Measurements from ENCODE around the gene FSHR. TPM values are rescaled to one million over a fixed set of nuclear protein-coding genes. Genes with fewer than 3 reads are reported as not detected.

FSHR gene
- total RNA-seq, 1 experiment from 2014 or later = not detected

DNA sequence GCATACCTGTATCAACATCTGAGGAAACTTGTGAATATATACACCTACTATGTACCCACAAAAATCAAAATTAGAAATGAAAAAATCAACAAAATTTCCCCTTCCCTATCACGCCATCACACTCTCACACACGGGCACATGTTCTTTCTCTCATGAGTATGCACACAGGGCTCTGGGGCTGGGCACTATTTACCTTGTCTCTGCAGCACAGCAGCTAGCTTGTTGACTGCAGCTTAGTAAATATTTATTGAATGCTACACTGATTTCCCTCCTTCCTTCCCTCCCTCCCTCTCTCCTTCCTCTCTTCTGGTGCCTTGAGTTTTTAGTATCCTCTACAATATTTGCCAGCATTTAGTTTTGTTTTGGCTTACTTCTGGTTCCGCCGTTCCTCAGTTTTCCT, 216.1 kb downstream of the FSHR start:
- H3F3A ChIP-seq (ENCODE audit: insufficient read depth, low read depth) = no peaks in the 10 kb centered on the region
- peaks cover 23% of the 10 kb centered on the region; the same call in 1 of the 2 replicates for H3K27me3 ChIP-seq (ENCODE audit: insufficient read depth, low read depth)
- POLR2A ChIA-PET (ENCODE audit: unreplicated experiment) = no interaction called here
- TF ChIP-seq, protein P1, sequence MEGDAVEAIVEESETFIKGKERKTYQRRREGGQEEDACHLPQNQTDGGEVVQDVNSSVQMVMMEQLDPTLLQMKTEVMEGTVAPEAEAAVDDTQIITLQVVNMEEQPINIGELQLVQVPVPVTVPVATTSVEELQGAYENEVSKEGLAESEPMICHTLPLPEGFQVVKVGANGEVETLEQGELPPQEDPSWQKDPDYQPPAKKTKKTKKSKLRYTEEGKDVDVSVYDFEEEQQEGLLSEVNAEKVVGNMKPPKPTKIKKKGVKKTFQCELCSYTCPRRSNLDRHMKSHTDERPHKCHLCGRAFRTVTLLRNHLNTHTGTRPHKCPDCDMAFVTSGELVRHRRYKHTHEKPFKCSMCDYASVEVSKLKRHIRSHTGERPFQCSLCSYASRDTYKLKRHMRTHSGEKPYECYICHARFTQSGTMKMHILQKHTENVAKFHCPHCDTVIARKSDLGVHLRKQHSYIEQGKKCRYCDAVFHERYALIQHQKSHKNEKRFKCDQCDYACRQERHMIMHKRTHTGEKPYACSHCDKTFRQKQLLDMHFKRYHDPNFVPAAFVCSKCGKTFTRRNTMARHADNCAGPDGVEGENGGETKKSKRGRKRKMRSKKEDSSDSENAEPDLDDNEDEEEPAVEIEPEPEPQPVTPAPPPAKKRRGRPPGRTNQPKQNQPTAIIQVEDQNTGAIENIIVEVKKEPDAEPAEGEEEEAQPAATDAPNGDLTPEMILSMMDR (conservative IDR thresholded peaks at IDR 0.05) = no peak
- no peak for TF ChIP-seq EZH2 (IDR thresholded peaks at IDR 0.05; ENCODE audit: low read depth)
- no peaks in the 10 kb centered on the region for H3K79me2 ChIP-seq (ENCODE audit: low read depth)
- H3K4me2 ChIP-seq = no peak overlapping the region
- DNase-seq = no peak
- intact Hi-C loops (cut with micrococcal nuclease; ENCODE audit: unreplicated experiment) = no loop called here
- H3K9me3 ChIP-seq (ENCODE audit: insufficient read depth, low read depth) = no peaks in the 10 kb centered on the region
- no peak overlapping the region for H3K4me3 ChIP-seq
- BruUV-seq (replicated peaks) = no TSS peak
- no peaks in the 10 kb centered on the region for H3K4me1 ChIP-seq (replicated peaks; ENCODE audit: insufficient read depth)
- H2AFZ ChIP-seq = no peak overlapping the region
- H3K36me3 ChIP-seq (ENCODE audit: low read depth) = no peaks in the 10 kb centered on the region
- no peaks in the 10 kb centered on the region for H3K9me2 ChIP-seq (ENCODE audit: insufficient read depth)
- no peak overlapping the region for H3K27ac ChIP-seq
- CTCF ChIA-PET = no interaction called here
- no peaks in the 10 kb centered on the region for H4K20me1 ChIP-seq (ENCODE audit: insufficient read depth)

DNA sequence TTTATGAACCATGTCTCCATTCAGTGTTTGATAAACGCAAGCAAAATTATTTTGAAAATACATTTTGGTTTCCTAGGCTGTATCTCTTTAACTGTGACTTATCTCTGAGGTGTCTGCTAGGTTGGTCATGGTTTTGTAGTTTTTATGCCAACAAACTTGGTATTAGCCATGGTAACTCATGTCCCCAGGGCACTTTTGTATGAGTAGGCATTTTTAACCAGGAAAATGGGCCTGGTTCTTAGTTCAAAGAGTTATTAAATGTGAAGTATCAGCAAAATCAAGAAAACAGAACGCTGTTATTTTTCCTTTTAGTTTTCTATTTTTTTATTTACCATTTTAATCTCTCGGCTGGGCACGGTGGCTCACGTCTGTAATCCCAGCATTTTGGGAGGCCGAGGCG, 219.5 kb downstream of the FSHR start:
- H3K27ac ChIP-seq = no peak overlapping the region
- H3K4me2 ChIP-seq = no peak overlapping the region
- no peak overlapping the region for H2AFZ ChIP-seq
- no peaks in the 10 kb centered on the region for H4K20me1 ChIP-seq (ENCODE audit: insufficient read depth)
- TF ChIP-seq, protein P1 (conservative IDR thresholded peaks at IDR 0.05) = no peak
- TF ChIP-seq EZH2 (IDR thresholded peaks at IDR 0.05; ENCODE audit: low read depth) = no peak
- POLR2A ChIA-PET (ENCODE audit: unreplicated experiment) = no interaction called here
- no peaks in the 10 kb centered on the region for H3K36me3 ChIP-seq (ENCODE audit: low read depth)
- no peaks in the 10 kb centered on the region for H3K9me3 ChIP-seq (ENCODE audit: insufficient read depth, low read depth)
- H3K4me3 ChIP-seq = no peak overlapping the region
- CTCF ChIA-PET = no interaction called here
- DNase-seq = no peak
- no peaks in the 10 kb centered on the region for H3K79me2 ChIP-seq (ENCODE audit: low read depth)
- no peaks in the 10 kb centered on the region for H3K9me2 ChIP-seq (ENCODE audit: insufficient read depth)
- H3F3A ChIP-seq (ENCODE audit: insufficient read depth, low read depth) = no peaks in the 10 kb centered on the region
- H3K27me3 ChIP-seq (ENCODE audit: insufficient read depth, low read depth) = peaks cover 21% of the 10 kb centered on the region; the same call in 1 of the 2 replicates
- no TSS peak for BruUV-seq (replicated peaks)
- intact Hi-C loops (cut with micrococcal nuclease; ENCODE audit: unreplicated experiment) = no loop called here
- H3K4me1 ChIP-seq (replicated peaks; ENCODE audit: insufficient read depth) = no peaks in the 10 kb centered on the region

DNA sequence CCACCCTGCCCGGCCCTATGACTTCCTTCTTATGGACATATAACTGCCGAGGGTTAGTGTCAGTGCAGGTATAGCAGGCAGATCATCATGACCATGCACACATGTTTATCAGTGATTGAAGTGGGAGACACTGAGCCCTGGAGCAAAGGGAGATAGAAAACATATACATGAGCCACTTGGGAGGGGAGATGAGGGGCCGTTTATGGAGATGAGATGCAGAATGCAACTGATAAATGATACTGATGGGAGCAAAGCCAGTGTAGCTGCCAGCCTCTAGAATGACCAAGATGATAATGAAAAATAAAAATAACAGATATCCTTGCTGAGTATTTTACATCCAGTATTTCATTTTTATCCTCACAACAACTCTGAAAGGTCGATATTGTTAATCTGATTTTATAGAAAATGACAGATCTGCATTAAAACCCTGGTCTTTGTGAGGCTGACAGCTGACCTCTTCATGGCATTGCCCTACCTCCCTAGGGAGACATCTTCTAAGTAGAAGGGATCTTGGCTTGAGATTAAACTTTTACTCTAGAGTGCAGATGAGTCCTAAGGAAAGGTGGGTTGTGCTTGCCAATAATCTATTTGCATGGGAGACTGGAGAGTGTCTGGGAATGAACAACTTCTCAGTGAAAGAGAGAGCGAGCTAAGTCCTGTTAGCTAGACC, 220.4 kb downstream of the FSHR start:
- ChIA-PET POLR2A (ENCODE audit: unreplicated experiment) (no interaction called here), CTCF (no interaction called here)
- TF ChIP-seq, protein P1 (conservative IDR thresholded peaks at IDR 0.05) = no peak
- no peak for TF ChIP-seq EZH2 (IDR thresholded peaks at IDR 0.05; ENCODE audit: low read depth)
- H2AFZ ChIP-seq = no peak overlapping the region
- no peaks in the 10 kb centered on the region for H3K4me1 ChIP-seq (replicated peaks; ENCODE audit: insufficient read depth)
- DNase-seq = no peak
- H3K4me2 ChIP-seq = no peak overlapping the region
- H3K4me3 ChIP-seq = no peak overlapping the region
- no peak overlapping the region for H3K27ac ChIP-seq
- H3K36me3 ChIP-seq (ENCODE audit: low read depth) = no peaks in the 10 kb centered on the region
- H3F3A ChIP-seq (ENCODE audit: insufficient read depth, low read depth) = no peaks in the 10 kb centered on the region
- intact Hi-C loops (cut with micrococcal nuclease; ENCODE audit: unreplicated experiment) = no loop called here
- H3K79me2 ChIP-seq (ENCODE audit: low read depth) = no peaks in the 10 kb centered on the region
- no peaks in the 10 kb centered on the region for H4K20me1 ChIP-seq (ENCODE audit: insufficient read depth)
- no TSS peak for BruUV-seq (replicated peaks)
- H3K9me3 ChIP-seq (ENCODE audit: insufficient read depth, low read depth) = no peaks in the 10 kb centered on the region
- no peaks in the 10 kb centered on the region for H3K9me2 ChIP-seq (ENCODE audit: insufficient read depth)
- H3K27me3 ChIP-seq (ENCODE audit: insufficient read depth, low read depth) = peaks cover 18% of the 10 kb centered on the region; the same call in 1 of the 2 replicates

Data from PC-9 (cell line).